HepG2 (cell line): ENCODE data around the gene TNFAIP8L1. TPM values are rescaled to one million over a fixed set of nuclear protein-coding genes. Genes with fewer than 3 reads are reported as not detected.

ENCODE experiments used
- KAT2B ChIP-seq: fragments of 150-350 bp; IDR thresholded peaks from 2 replicates; pipeline ENCODE4 v1.6.1; 2014; ENCODE audit warnings: low read depth, low read length, borderline replicate concordance
- MTERF4 ChIP-seq: sonication (generic); formaldehyde crosslinking; IDR thresholded peaks from 2 replicates; pipeline ENCODE4 v1.8.0; 2023; ENCODE audit warnings: mild to moderate bottlenecking, missing genetic modification reagents
- MTF2 ChIP-seq: sonication (generic); formaldehyde crosslinking; IDR thresholded peaks from 2 replicates; pipeline ENCODE4 v1.5.0; 2020; ENCODE audit warnings: missing genetic modification reagents, borderline replicate concordance
- NFE2 ChIP-seq: sonication (generic); formaldehyde crosslinking; IDR thresholded peaks from 2 replicates; pipeline ENCODE4 v1.4.0; 2020; ENCODE audit warnings: missing genetic modification reagents
- PATZ1 ChIP-seq: sonication (generic); formaldehyde crosslinking; IDR thresholded peaks from 2 replicates; pipeline ENCODE4 v1.4.0; 2020; ENCODE audit warnings: missing genetic modification reagents
- SP4 ChIP-seq: sonication (generic); formaldehyde crosslinking; IDR thresholded peaks from 2 replicates; pipeline ENCODE4 v1.8.1; 2023; ENCODE audit warnings: mild to moderate bottlenecking, missing genetic modification reagents
- THAP9 ChIP-seq: sonication (generic); formaldehyde crosslinking; IDR thresholded peaks from 2 replicates; pipeline ENCODE4; 2020; ENCODE audit warnings: missing genetic modification reagents, mild to moderate bottlenecking, borderline replicate concordance
- ZBTB1 ChIP-seq: sonication (generic); formaldehyde crosslinking; IDR thresholded peaks from 2 replicates; pipeline ENCODE4 v1.4.0; 2020; ENCODE audit warnings: missing genetic modification reagents, borderline replicate concordance
- ZFP91 ChIP-seq: sonication (generic); formaldehyde crosslinking; IDR thresholded peaks from 2 replicates; pipeline ENCODE4 v1.9.0; 2022; ENCODE audit warnings: missing genetic modification reagents, mild to moderate bottlenecking, borderline replicate concordance
- ZMYM4 ChIP-seq: sonication (generic); formaldehyde crosslinking; IDR thresholded peaks from 2 replicates; pipeline ENCODE4 v1.8.1; 2023; ENCODE audit warnings: mild to moderate bottlenecking, missing genetic modification reagents
- ZNF3 ChIP-seq: IDR thresholded peaks from 2 replicates; pipeline ENCODE4 v1.7.0; 2017; ENCODE audit warnings: inconsistent platforms
- ZNF687 ChIP-seq: sonication (generic); formaldehyde crosslinking; IDR thresholded peaks from 2 replicates; pipeline ENCODE4 v1.5.1; 2020; ENCODE audit warnings: mild to moderate bottlenecking, missing genetic modification reagents, moderate library complexity
- ZSCAN31 ChIP-seq: sonication (generic); formaldehyde crosslinking; IDR thresholded peaks from 2 replicates; pipeline ENCODE4 v1.5.0; 2020; ENCODE audit warnings: low read depth, mild to moderate bottlenecking, missing genetic modification reagents
- polyA plus RNA-seq, 8 experiments: library from polyadenylated mRNA; depleted of rRNA in 3 of 8; stranded (reverse) in 7 of 8; unstranded in 1 of 8; fragments of >200 nt; fragmentation: Illumina TruSeq in 4 of 8; extraction: Trizol in 4 of 8; gene quantifications; 2 replicates each; pipeline versions ENCODE4 v1.2.1 to v1.2.3, GENCODE V29; 2011 to 2016; ENCODE audit warnings: low read depth in 4 of 8, missing spikeins in 1 of 8, mixed read lengths in 1 of 8; ENCODE audit not compliant: insufficient read depth in 1 of 8
- total RNA-seq, 5 experiments: library from RNA; depleted of rRNA; stranded (reverse); fragments of >200 nt; fragmentation: Illumina TruSeq; extraction: Trizol; gene quantifications; 2 replicates each; pipeline ENCODE4 v1.2.3, GENCODE V29; 2016; ENCODE audit warnings: low read depth in 1 of 5

The TNFAIP8L1 gene
- total and polyA plus RNA-seq, 2 of the 13 experiments (the other 11 are each of a cell fraction or from before 2014, with no cell fraction given) = 13.4 to 21.4 TPM

- TF ChIP-seq ZMYM4 (CRISPR knock-in tag) = peak; percentile 48; the same call in 1 of the 2 replicates
- peak; percentile 59 for TF ChIP-seq ZFP91 (CRISPR knock-in tag)
- TF ChIP-seq SP4 = peak; percentile 38; the same call in 1 of the 2 replicates
- TF ChIP-seq MTF2 (CRISPR knock-in tag) = no peak
- 0 out of 2 replicates have a peak, but pooled peaks have one; percentile 17 for TF ChIP-seq THAP9
- TF ChIP-seq KAT2B = no peak
- TF ChIP-seq ZSCAN31 (CRISPR knock-in tag) = 0 out of 2 replicates have a peak, but pooled peaks have one; percentile 19
- no peak for TF ChIP-seq MTERF4 (CRISPR knock-in tag)
- TF ChIP-seq ZBTB1 (CRISPR knock-in tag) = no peak
- TF ChIP-seq NFE2 (CRISPR knock-in tag) = no peak
- TF ChIP-seq ZNF687 (CRISPR knock-in tag) = peak; percentile 53
- TF ChIP-seq ZNF3 (CRISPR knock-in tag) = peak; percentile 95
- peak; percentile 34; the same call in 1 of the 2 replicates for TF ChIP-seq PATZ1 (CRISPR knock-in tag)
Measured at GRCh38 chr19:4633140-4633967, 6.0 kb upstream of the TNFAIP8L1 start (continued).
